ENCODE results near the gene DSE. TPM values are rescaled to one million over a fixed set of nuclear protein-coding genes. Genes with fewer than 3 reads are reported as not detected.

The DSE gene
- total RNA-seq, 2 donors from 2014 or later = 5.8 to 6.0 TPM

GRCh38 chr6:116444575-116444974 lies 73.8 kb downstream of the DSE start:
- no peaks in the 10 kb centered on the region for H3K9me3 Mint-ChIP-seq
- no peak overlapping the region for H3K27ac Mint-ChIP-seq
- H3K36me3 Mint-ChIP-seq = no peaks in the 10 kb centered on the region
- no peak for ATAC-seq
- DNase-seq (ENCODE audit: low spot score in 2 of 2) = no peak

DNA sequence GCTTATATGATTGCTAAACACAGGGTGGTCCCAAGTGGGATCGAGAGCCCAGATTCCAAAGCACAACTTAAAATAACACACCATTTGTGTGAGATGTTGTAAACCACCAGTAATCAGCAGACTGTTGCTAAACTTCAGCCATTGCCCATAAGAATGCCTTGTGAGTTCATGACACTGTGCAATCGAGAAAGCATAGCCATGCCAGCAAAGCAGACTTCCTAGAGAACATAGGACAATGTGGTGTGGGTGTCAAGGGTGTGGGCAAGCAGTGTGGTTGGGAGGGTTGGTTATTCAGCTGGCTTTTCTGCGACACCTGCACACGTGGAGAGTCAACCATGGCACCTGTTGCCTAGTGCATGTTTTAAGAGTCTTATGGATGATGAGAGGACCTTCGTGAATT lies 74.4 kb downstream of the DSE start:
- DNase-seq (ENCODE audit: low spot score in 2 of 2) = no peak
- no peaks in the 10 kb centered on the region for H3K36me3 Mint-ChIP-seq
- no peaks in the 10 kb centered on the region for H3K9me3 Mint-ChIP-seq
- ATAC-seq = no peak
- no peak overlapping the region for H3K27ac Mint-ChIP-seq

DNA sequence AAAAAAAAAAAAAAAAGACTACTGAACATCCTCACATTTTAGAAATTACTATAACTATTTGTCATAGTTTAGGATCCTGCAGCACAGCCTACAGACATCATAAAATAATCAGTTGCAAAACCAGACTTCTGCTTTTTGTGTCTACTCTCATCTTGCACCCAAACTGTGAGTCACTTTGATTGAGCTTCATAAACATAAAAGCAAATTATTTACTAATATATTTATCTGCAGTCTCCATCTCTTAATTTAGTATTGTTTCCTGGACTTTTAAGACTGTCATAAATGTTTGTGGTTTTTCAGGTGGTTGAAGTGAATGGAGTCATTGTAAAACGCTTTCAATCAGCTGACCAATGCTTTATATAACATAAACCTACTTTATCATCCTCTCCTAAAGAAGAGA lies 75.7 kb downstream of the DSE start:
- Mint-ChIP-seq H3K9me3 (no peaks in the 10 kb centered on the region), H3K27ac (no peak overlapping the region), H3K36me3 (no peaks in the 10 kb centered on the region)
- ATAC-seq (peak in 1 of 2 donors; percentile 32), DNase-seq (ENCODE audit: low spot score in 2 of 2) (no peak)

- ATAC-seq (no peak), DNase-seq (ENCODE audit: low spot score in 2 of 2) (no peak)
- Mint-ChIP-seq H3K9me3 (no peaks in the 10 kb centered on the region), H3K27ac (no peak overlapping the region), H3K36me3 (no peaks in the 10 kb centered on the region)
Observed at GRCh38 chr6:116447052-116447451, 76.3 kb downstream of the DSE start.

GRCh38 chr6:116447496-116448011 lies 76.8 kb downstream of the DSE start:
- Mint-ChIP-seq H3K9me3 (no peaks in the 10 kb centered on the region), H3K27ac (no peak overlapping the region), H3K36me3 (no peaks in the 10 kb centered on the region)
- DNase-seq (ENCODE audit: low spot score in 2 of 2) (no peak), ATAC-seq (peak in 1 of 2 donors; percentile 57)

- Mint-ChIP-seq H3K27ac (no peak overlapping the region), H3K36me3 (no peaks in the 10 kb centered on the region), H3K9me3 (no peaks in the 10 kb centered on the region)
- ATAC-seq = no peak
- DNase-seq (ENCODE audit: low spot score in 2 of 2) = no peak
Observed at GRCh38 chr6:116449565-116449964, 78.8 kb downstream of the DSE start.

- ATAC-seq = no peak
- Mint-ChIP-seq H3K36me3 (no peaks in the 10 kb centered on the region), H3K9me3 (no peaks in the 10 kb centered on the region), H3K27ac (peak overlapping the region in 1 of 2 donors; percentile 51)
- DNase-seq (ENCODE audit: low spot score in 2 of 2) = no peak
Observed at GRCh38 chr6:116450185-116450710, 79.5 kb downstream of the DSE start.

DNA sequence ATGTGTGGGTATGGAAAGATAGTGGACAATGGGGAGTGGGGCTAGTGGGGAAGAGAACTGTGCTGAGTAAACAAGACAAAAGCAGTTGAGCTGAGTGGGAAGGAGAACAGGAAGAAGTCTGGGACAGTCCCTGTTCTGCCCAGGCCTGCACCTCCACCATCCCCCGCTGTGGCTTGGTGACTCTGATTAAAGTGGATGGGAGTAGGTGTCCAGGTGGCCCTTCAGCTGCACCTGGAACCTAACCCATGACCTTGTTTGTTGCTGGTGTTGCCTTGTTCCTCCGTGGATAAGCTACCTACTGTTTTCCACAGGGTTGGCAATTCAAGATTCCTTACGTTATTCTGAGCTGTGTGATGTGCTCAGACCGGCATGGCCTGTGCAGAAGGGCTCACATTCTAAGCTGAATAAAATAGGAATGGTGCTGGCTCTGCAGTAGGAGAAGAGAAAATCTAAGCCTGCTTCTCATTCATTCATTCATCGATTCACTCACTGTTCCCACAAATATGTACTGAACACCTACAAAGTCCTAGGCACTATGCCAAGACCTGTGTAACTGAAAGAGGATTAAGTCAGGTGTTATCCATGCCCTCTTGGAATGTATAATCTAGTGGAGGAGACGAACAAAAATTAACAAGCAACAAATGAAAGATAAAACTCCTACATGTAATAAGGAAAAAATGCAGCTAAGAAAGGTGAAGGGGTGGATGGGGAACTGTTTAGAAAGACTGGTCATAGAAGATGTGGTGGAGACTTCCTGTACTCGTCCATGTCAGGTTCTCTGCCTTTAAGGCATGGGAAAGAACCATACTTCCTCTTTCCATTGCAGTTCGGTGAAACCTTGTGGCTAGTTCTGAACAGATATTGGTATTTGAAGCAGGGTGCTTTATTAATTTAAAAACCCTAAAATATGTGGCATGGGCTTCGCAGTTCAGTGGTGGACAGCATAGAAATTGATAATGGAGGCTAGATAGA lies 80.3 kb downstream of the DSE start:
- DNase-seq (ENCODE audit: low spot score in 2 of 2) (no peak), ATAC-seq (peak; percentile 32 to 49)
- no peaks in the 10 kb centered on the region for H3K9me3 Mint-ChIP-seq
- H3K36me3 Mint-ChIP-seq = no peaks in the 10 kb centered on the region
- H3K27ac Mint-ChIP-seq = no peak overlapping the region

DNA sequence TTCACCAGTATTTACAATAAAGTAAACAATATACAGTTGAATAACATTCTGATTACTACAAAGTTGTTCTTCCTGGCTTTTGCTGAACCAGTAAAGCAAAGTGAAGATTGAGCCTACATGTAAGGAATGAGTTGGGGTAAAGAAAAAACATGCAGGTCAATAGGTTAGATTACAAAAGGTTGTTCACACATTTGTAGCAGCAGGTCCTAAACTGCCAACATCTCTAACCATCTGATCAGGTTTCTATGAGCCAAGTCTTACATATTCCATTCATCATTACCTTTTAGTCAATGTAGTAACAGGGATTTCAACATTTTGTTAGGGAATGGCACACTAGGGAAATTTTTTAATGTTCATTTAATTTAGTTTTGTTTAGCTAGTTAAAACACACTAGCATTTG lies 81.2 kb downstream of the DSE start:
- no peaks in the 10 kb centered on the region for H3K36me3 Mint-ChIP-seq
- ATAC-seq = no peak

GRCh38 chr6:116452531-116452930 lies 81.8 kb downstream of the DSE start:
- no peaks in the 10 kb centered on the region for H3K9me3 Mint-ChIP-seq
- H3K36me3 Mint-ChIP-seq = no peaks in the 10 kb centered on the region
- H3K27ac Mint-ChIP-seq = no peak overlapping the region
- DNase-seq (ENCODE audit: low spot score in 2 of 2) (no peak), ATAC-seq (no peak)

More for the DNA sequence above, 81.2 kb downstream of the DSE start:
- Mint-ChIP-seq H3K9me3 (no peaks in the 10 kb centered on the region), H3K27ac (no peak overlapping the region)
- no peak for DNase-seq (ENCODE audit: low spot score in 2 of 2)

GRCh38 chr6:116456106-116456505 lies 85.4 kb downstream of the DSE start:
- ATAC-seq (no peak), DNase-seq (ENCODE audit: low spot score in 2 of 2) (no peak)
- H3K36me3 Mint-ChIP-seq = peaks cover 4 to 5% of the 10 kb centered on the region in 2 donors
- no peak overlapping the region for H3K27ac Mint-ChIP-seq
- no peaks in the 10 kb centered on the region for H3K9me3 Mint-ChIP-seq

DNA sequence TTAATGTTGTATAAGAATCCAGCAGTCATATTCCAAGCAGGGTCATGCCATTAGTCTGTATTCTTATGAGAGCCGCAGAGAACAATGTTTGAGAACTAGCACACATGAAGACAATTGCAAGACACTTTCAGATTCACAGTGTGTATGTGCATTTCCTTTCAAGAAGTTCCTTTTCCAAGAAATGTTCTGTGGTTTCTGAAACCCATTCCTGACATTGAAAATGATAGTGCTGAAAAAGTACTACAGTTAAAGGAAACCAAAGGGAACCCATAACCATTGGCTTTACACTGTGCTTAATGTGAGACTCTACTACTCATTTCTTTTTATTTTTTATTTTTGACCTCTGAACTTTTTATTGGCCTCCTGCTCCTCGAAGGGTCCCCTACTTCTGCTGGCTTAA lies 86.2 kb downstream of the DSE start:
- ATAC-seq (no peak), DNase-seq (ENCODE audit: low spot score in 2 of 2) (no peak)
- H3K9me3 Mint-ChIP-seq = no peaks in the 10 kb centered on the region
- no peak overlapping the region for H3K27ac Mint-ChIP-seq
- peaks cover 10 to 11% of the 10 kb centered on the region in 2 donors for H3K36me3 Mint-ChIP-seq

DNA sequence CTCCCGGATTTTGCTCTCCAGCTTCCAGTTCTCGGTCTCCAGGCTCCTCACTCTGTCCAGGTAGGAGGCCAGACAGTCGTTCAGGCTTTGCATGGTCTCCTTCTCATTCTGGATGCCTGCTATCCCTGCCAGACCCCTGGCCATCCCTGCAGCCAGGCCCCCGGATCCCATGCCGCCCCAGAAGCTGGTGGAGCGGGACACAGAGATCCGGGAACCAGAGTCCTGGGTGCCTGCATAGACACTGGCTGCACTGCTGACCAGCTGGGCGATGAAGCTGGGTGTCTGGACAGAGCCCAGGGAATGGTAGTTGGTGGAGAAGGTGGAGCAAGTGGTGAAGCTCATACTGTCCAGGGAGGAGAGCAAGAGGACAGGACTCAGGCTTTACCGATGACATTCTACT lies 87.5 kb downstream of the DSE start:
- Mint-ChIP-seq H3K9me3 (no peaks in the 10 kb centered on the region), H3K36me3 (peaks cover 10 to 11% of the 10 kb centered on the region in 2 donors), H3K27ac (no peak overlapping the region)
- ATAC-seq (no peak), DNase-seq (ENCODE audit: low spot score in 2 of 2) (no peak)

- peaks cover 10 to 11% of the 10 kb centered on the region in 2 donors for H3K36me3 Mint-ChIP-seq
- ATAC-seq = no peak
- H3K27ac Mint-ChIP-seq = no peak overlapping the region
- DNase-seq (ENCODE audit: low spot score in 2 of 2) = no peak
- no peaks in the 10 kb centered on the region for H3K9me3 Mint-ChIP-seq
Observed at GRCh38 chr6:116459927-116460326, 89.2 kb downstream of the DSE start.

DNA sequence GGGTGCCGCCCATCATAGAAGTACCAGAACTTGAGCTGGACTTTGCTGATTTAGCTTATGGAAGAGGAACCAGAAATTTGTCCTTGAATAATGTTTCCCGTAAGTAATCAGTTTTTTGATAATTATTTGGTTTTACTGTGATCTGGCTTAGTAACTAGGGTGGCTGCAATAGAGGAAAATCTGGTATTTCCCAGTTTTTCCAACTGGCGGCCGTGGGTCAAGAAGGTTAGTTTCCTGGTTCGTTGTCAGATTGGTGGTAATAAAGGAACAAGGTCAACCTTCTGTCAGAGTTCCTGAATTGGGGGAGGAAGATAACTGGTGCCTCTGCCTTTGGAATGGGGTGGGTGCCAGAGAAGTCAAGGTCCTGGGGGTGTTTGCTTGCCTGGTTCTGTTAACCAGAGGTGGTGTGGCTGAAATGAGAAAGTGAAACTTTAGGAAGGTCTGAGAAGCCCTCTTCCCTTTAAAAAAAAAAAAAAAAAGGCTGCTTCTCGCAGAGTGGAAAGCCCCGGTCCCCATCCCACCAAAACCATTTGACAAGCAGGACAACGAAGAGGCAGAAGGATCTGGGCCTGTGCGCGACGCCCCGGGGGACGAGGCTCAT lies 90.7 kb downstream of the DSE start, which contains the start of gene CALHM6:
Gene CALHM6 (plus strand): TSS at position 45 of the 601 bp plus-strand sequence. CDS start 555 bp downstream, at position 600.
- DNase-seq (ENCODE audit: low spot score in 2 of 2) (no peak), ATAC-seq (no peak)
- peaks cover 10 to 11% of the 10 kb centered on the region in 2 donors for H3K36me3 Mint-ChIP-seq
- H3K27ac Mint-ChIP-seq = no peak within 1 kb of the TSS
- H3K9me3 Mint-ChIP-seq = no peaks in the 10 kb centered on the region

GRCh38 chr6:116461932-116462885 lies 91.5 kb downstream of the DSE start:
- H3K27ac Mint-ChIP-seq = no peak overlapping the region
- peak; percentile 91 to 93 for ATAC-seq
- H3K36me3 Mint-ChIP-seq = peaks cover 10 to 11% of the 10 kb centered on the region in 2 donors
- DNase-seq (ENCODE audit: low spot score in 2 of 2) = peak; percentile 54 to 66
- H3K9me3 Mint-ChIP-seq = no peaks in the 10 kb centered on the region
